ENCODE data around the gene MEGF8.

MEGF8 gene

GRCh38 chr19:42325308-42325895, at the start of gene MEGF8:
Gene MEGF8 (plus strand): TSS chr19:42325635. CDS start chr19:42326244, 609 bp downstream.
- DNase-seq (ENCODE audit: low read depth in 2 of 2), result peak; percentile 93 to 98

- DNase-seq (ENCODE audit: low read depth in 2 of 2), result no peak
Observed at GRCh38 chr19:42276284-42276683, 49.2 kb upstream of the MEGF8 start.

- no peak for DNase-seq (ENCODE audit: low read depth in 2 of 2)
Observed at GRCh38 chr19:42276821-42277220, 48.6 kb upstream of the MEGF8 start.

- no peak for DNase-seq (ENCODE audit: low read depth in 2 of 2)
Observed at GRCh38 chr19:42277821-42278451, 47.5 kb upstream of the MEGF8 start.

- no peak for DNase-seq (ENCODE audit: low read depth in 2 of 2)
Observed at GRCh38 chr19:42278452-42279154, 46.8 kb upstream of the MEGF8 start.

GRCh38 chr19:42279155-42279901, 46.1 kb upstream of the MEGF8 start:
- no peak for DNase-seq (ENCODE audit: low read depth in 2 of 2)

- DNase-seq (ENCODE audit: low read depth in 2 of 2), result peak; percentile 59 to 68
Observed at GRCh38 chr19:42279902-42280814, 45.3 kb upstream of the MEGF8 start.

- no peak for DNase-seq (ENCODE audit: low read depth in 2 of 2)
Observed at GRCh38 chr19:42280815-42281145, 44.7 kb upstream of the MEGF8 start.

- DNase-seq (ENCODE audit: low read depth in 2 of 2), result no peak
Observed at GRCh38 chr19:42281146-42281826, 44.1 kb upstream of the MEGF8 start.

GRCh38 chr19:42281827-42282762, 43.3 kb upstream of the MEGF8 start:
- no peak for DNase-seq (ENCODE audit: low read depth in 2 of 2)

GRCh38 chr19:42282819-42283187, 42.6 kb upstream of the MEGF8 start:
- DNase-seq (ENCODE audit: low read depth in 2 of 2), result no peak

- DNase-seq (ENCODE audit: low read depth in 2 of 2), result peak; percentile 93 to 94
Observed at GRCh38 chr19:42283188-42284065, 42.0 kb upstream of the MEGF8 start.

- DNase-seq (ENCODE audit: low read depth in 2 of 2), result peak; percentile 43 to 65
Observed at GRCh38 chr19:42284066-42284501, 41.4 kb upstream of the MEGF8 start.

GRCh38 chr19:42284591-42285341, 40.7 kb upstream of the MEGF8 start:
- no peak for DNase-seq (ENCODE audit: low read depth in 2 of 2)

GRCh38 chr19:42285541-42285941, 39.9 kb upstream of the MEGF8 start:
- DNase-seq (ENCODE audit: low read depth in 2 of 2), result no peak

GRCh38 chr19:42285988-42286348, 39.5 kb upstream of the MEGF8 start:
- no peak for DNase-seq (ENCODE audit: low read depth in 2 of 2)

GRCh38 chr19:42286349-42287016, 39.0 kb upstream of the MEGF8 start:
- no peak for DNase-seq (ENCODE audit: low read depth in 2 of 2)
